Neural progenitor cell (in vitro differentiated cells): ENCODE data around the gene IGSF21. TPM values are rescaled to one million over a fixed set of nuclear protein-coding genes. Genes with fewer than 3 reads are reported as not detected.
A peak's percentile ranks its signal among the peaks of the same experiment; 100 is the strongest.

ENCODE experiments used
- DNase-seq: peaks from one replicate; pipeline ENCODE4 v3.0.0-alpha.2; 2016; ENCODE audit warnings: low spot score
- H2AFZ ChIP-seq: fragments of 200-600 bp; sonication (generic); replicated peaks from 2 replicates; pipeline ENCODE4 v1.6.1; 2016; ENCODE audit warnings: antibody characterized with exemption
- H3F3A ChIP-seq: fragments of 200-600 bp; sonication (generic); 2 replicates; pipeline ENCODE4 v1.6.1; 2016; ENCODE audit warnings: antibody characterized with exemption, low read depth
- H3K27ac ChIP-seq: fragments of 200-600 bp; sonication (generic); 2 replicates; pipeline ENCODE4 v1.5.1; 2016; ENCODE audit warnings: mild to moderate bottlenecking
- H3K27me3 ChIP-seq: fragments of 200-600 bp; sonication (generic); 2 replicates; pipeline ENCODE4 v1.6.1; 2016; ENCODE audit warnings: mild to moderate bottlenecking, moderate library complexity
- H3K36me3 ChIP-seq: fragments of 200-600 bp; sonication (generic); 2 replicates; pipeline ENCODE4 v1.5.1; 2016
- H3K4me1 ChIP-seq: fragments of 200-600 bp; sonication (generic); 2 replicates; pipeline ENCODE4 v1.6.1; 2016; ENCODE audit warnings: mixed run types
- H3K4me2 ChIP-seq: fragments of 200-600 bp; sonication (generic); 2 replicates; pipeline ENCODE4 v1.6.1; 2016
- H3K4me3 ChIP-seq: fragments of 200-600 bp; sonication (generic); 2 replicates; pipeline ENCODE4 v1.5.1; 2016
- H3K79me2 ChIP-seq: fragments of 200-600 bp; sonication (generic); 2 replicates; pipeline ENCODE4 v1.6.1; 2016; ENCODE audit warnings: low read depth
- H3K9ac ChIP-seq: fragments of 200-600 bp; sonication (generic); 2 replicates; pipeline ENCODE4 v1.6.1; 2016
- H3K9me3 ChIP-seq: fragments of 200-600 bp; sonication (generic); 2 replicates; pipeline ENCODE4 v1.5.1; 2016; ENCODE audit warnings: low read depth
- H4K20me1 ChIP-seq: fragments of 200-600 bp; sonication (generic); 2 replicates; pipeline ENCODE4 v1.6.1; 2016; ENCODE audit warnings: low read depth
- H3K27ac Mint-ChIP-seq: 3 replicates; pipeline ENCODE4 v1.8.0; 2021; ENCODE audit warnings: mixed read lengths
- H3K27me3 Mint-ChIP-seq: 2 replicates; pipeline ENCODE4 v1.8.0; 2022; ENCODE audit warnings: low read depth, mild to moderate bottlenecking, inconsistent platforms, moderate library complexity, mixed read lengths; ENCODE audit not compliant: insufficient read depth
- H3K36me3 Mint-ChIP-seq: 3 replicates; pipeline ENCODE4 v1.8.0; 2021; ENCODE audit warnings: mixed read lengths
- H3K4me1 Mint-ChIP-seq: 3 replicates; pipeline ENCODE4 v1.8.0; 2021; ENCODE audit warnings: mixed read lengths
- H3K4me3 Mint-ChIP-seq: 3 replicates; pipeline ENCODE4 v1.8.0; 2021; ENCODE audit warnings: mild to moderate bottlenecking, moderate library complexity, mixed read lengths
- H3K9me3 Mint-ChIP-seq: 3 replicates; pipeline ENCODE4 v1.8.0; 2020; ENCODE audit warnings: mixed read lengths
- EZH2 ChIP-seq: fragments of 200-600 bp; sonication (generic); IDR thresholded peaks from 2 replicates; pipeline ENCODE4 v1.6.1; 2017; ENCODE audit warnings: antibody characterized with exemption, mild to moderate bottlenecking, moderate library complexity
- EZH2phosphoT487 ChIP-seq: fragments of 200-600 bp; sonication (generic); IDR thresholded peaks from 2 replicates; pipeline ENCODE4 v1.6.1; 2017; ENCODE audit warnings: antibody characterized with exemption
- total RNA-seq: library from RNA; depleted of rRNA; stranded (reverse); fragments of >200 nt; gene quantifications from 2 replicates; pipeline ENCODE4 v1.2.3, GENCODE V29; 2015; ENCODE audit warnings: low replicate concordance
- TF ChIP-seq, protein P1 (sequence below): fragments of 200-600 bp; sonication (generic); IDR thresholded peaks from 2 replicates; pipeline ENCODE4 v1.5.1; 2017; ENCODE audit warnings: antibody characterized with exemption, mild to moderate bottlenecking

Gene IGSF21
- total RNA-seq, 1 donor from 2014 or later, result 1.7 TPM

DNA sequence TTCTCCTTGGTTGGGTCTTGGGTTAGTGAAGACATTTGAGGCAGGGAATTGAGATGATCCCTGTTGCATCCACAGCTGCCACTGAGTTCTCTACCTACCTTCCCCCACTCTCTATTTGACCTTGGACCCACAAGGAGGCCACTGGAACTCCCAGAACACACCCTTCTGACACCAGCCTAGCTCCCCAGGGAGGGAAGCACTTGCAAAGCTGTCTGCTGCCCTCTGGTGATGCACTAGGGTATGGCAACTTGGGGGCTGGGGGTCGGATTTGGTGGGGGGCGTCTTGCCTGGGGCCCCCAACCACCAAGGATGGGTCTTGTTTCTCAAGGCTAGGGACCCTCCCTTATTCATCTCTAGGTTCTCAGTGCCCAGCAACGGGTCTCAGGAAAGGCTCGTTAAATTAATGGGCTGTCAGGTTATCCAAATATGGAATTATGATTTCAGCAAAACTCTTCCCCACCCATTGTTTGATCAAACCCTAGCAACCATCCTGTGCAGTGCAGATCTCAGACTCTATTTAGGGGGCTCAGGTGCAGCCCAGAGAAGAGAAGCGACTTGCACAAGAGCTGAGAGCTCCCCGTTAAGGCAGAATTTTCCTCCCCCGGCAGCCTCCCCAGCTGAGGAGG is 195.3 kb downstream of the IGSF21 start:
- no peak overlapping the region for H3K4me3 ChIP-seq
- H3K4me1 ChIP-seq, result peaks cover 15% of the 10 kb centered on the region
- peak; percentile 39 for DNase-seq
- Mint-ChIP-seq H3K9me3 (no peaks in the 10 kb centered on the region), H3K27me3 (peaks cover 8% of the 10 kb centered on the region), H3K4me3 (no peak overlapping the region), H3K27ac (no peak overlapping the region), H3K36me3 (no peaks in the 10 kb centered on the region), H3K4me1 (peaks cover 9% of the 10 kb centered on the region)
- H3K9me3 ChIP-seq, result no peaks in the 10 kb centered on the region
- H3K27ac ChIP-seq, result no peak overlapping the region
- H3F3A ChIP-seq, result peaks cover 9% of the 10 kb centered on the region
- H3K27me3 ChIP-seq, result no peaks in the 10 kb centered on the region
- no peaks in the 10 kb centered on the region for H3K36me3 ChIP-seq
- TF ChIP-seq EZH2phosphoT487 (no peak), EZH2 (no peak)
- TF ChIP-seq, protein P1, sequence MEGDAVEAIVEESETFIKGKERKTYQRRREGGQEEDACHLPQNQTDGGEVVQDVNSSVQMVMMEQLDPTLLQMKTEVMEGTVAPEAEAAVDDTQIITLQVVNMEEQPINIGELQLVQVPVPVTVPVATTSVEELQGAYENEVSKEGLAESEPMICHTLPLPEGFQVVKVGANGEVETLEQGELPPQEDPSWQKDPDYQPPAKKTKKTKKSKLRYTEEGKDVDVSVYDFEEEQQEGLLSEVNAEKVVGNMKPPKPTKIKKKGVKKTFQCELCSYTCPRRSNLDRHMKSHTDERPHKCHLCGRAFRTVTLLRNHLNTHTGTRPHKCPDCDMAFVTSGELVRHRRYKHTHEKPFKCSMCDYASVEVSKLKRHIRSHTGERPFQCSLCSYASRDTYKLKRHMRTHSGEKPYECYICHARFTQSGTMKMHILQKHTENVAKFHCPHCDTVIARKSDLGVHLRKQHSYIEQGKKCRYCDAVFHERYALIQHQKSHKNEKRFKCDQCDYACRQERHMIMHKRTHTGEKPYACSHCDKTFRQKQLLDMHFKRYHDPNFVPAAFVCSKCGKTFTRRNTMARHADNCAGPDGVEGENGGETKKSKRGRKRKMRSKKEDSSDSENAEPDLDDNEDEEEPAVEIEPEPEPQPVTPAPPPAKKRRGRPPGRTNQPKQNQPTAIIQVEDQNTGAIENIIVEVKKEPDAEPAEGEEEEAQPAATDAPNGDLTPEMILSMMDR, result peak; percentile 72
- no peak overlapping the region for H3K4me2 ChIP-seq
- no peaks in the 10 kb centered on the region for H4K20me1 ChIP-seq
- no peak overlapping the region for H2AFZ ChIP-seq
- H3K79me2 ChIP-seq, result no peaks in the 10 kb centered on the region
- no peak overlapping the region for H3K9ac ChIP-seq

DNA sequence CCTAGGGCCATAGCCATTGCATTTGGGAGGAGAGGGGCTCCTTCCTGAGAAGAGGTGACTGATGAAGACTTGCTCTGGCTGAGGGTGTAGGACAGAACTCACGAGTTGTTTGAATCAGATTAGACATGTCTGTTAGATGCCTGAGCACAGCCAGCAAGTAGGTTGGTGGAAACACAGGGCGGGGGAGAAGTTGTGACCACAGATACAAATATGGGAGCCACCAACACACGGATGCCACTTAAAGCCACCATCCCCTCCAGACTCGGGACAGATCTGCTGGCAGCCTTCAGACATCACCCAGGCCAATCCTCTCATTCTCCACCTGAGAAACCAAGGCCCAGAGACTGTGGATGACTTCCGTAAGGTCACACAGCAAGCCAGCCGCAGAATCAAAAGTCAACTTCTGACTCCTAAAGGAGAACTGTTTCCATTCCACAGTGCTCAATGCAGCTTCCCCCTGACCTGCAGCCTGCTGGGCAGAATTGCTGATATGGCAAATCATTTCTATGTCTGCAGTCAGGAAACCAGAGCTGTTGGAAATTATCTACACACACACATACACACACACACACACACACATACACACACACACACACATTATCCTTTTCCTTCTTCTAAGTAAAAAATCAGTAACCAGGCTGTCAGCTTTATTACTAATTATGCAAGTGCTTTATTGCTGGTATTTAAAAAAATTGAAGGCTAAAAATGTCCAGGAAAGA is 196.7 kb downstream of the IGSF21 start:
- H3K36me3 ChIP-seq, result no peaks in the 10 kb centered on the region

DNA sequence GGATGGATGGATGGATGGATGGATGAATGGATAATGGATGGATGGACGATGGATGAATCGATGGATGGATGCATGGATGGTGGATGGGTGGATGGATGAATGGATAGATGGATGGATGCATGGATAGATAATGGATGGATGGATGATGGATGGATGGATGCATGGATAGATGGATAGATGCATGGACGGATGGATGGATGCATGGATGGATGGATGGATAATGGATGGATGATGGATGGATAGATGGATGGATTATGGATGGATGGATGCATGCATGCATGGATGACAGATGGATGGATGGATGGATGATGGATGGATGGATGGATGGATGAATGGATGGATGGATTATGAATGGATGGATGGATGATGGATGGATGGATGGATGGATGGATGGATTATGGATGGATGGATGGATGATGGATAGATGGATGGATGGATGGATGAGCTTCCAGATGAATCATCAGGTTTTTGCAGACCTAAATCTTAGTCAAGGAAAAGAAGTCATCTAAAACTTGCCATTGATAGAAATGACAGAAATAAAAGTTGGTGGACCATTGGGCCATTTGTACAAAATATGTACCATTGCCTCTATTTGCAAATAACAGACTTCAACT is 197.7 kb downstream of the IGSF21 start:
- H3K4me1 Mint-ChIP-seq, result no peaks in the 10 kb centered on the region
- Histone ChIP-seq H3K4me3 (no peak overlapping the region), H2AFZ (no peak overlapping the region), H3K36me3 (no peaks in the 10 kb centered on the region), H3K27me3 (no peaks in the 10 kb centered on the region), H3K4me1 (no peaks in the 10 kb centered on the region), H3K27ac (no peak overlapping the region), H4K20me1 (no peaks in the 10 kb centered on the region), H3K9me3 (no peaks in the 10 kb centered on the region), H3K9ac (no peak overlapping the region), H3K4me2 (no peak overlapping the region), H3K79me2 (no peaks in the 10 kb centered on the region), H3F3A (no peaks in the 10 kb centered on the region)
- no peaks in the 10 kb centered on the region for H3K36me3 Mint-ChIP-seq
- TF ChIP-seq EZH2, result no peak
- TF ChIP-seq EZH2phosphoT487, result no peak
- TF ChIP-seq, protein P1, result no peak
- H3K27me3 Mint-ChIP-seq, result peaks cover 6% of the 10 kb centered on the region
- H3K4me3 Mint-ChIP-seq, result no peak overlapping the region
- H3K9me3 Mint-ChIP-seq, result no peaks in the 10 kb centered on the region
- DNase-seq, result no peak
- H3K27ac Mint-ChIP-seq, result no peak overlapping the region

More for the DNA sequence above, 196.7 kb downstream of the IGSF21 start:
- H3K36me3 Mint-ChIP-seq, result no peaks in the 10 kb centered on the region
- peaks cover 3% of the 10 kb centered on the region for H3F3A ChIP-seq
- H3K79me2 ChIP-seq, result no peaks in the 10 kb centered on the region
- H3K27me3 ChIP-seq, result no peaks in the 10 kb centered on the region
- H3K4me1 ChIP-seq, result peaks cover 3% of the 10 kb centered on the region
- no peak for TF ChIP-seq EZH2phosphoT487
- TF ChIP-seq, protein P1, result no peak
- H3K4me3 ChIP-seq, result no peak overlapping the region
- no peak overlapping the region for H3K9ac ChIP-seq
- no peak overlapping the region for H2AFZ ChIP-seq
- no peak for DNase-seq
- H3K27ac Mint-ChIP-seq, result no peak overlapping the region
- H3K9me3 Mint-ChIP-seq, result no peaks in the 10 kb centered on the region
- no peaks in the 10 kb centered on the region for H3K9me3 ChIP-seq
- H3K27me3 Mint-ChIP-seq, result peaks cover 6% of the 10 kb centered on the region
- no peak overlapping the region for H3K27ac ChIP-seq
- H3K4me2 ChIP-seq, result no peak overlapping the region
- no peak overlapping the region for H3K4me3 Mint-ChIP-seq
- no peaks in the 10 kb centered on the region for H4K20me1 ChIP-seq
- H3K4me1 Mint-ChIP-seq, result no peaks in the 10 kb centered on the region
